ENCODE results near the gene KIAA0930.

The KIAA0930 gene

GRCh38 chr22:45240104-45240809 lies 437 bp downstream of the KIAA0930 start (continued):
- TF ChIP-seq, protein P1, sequence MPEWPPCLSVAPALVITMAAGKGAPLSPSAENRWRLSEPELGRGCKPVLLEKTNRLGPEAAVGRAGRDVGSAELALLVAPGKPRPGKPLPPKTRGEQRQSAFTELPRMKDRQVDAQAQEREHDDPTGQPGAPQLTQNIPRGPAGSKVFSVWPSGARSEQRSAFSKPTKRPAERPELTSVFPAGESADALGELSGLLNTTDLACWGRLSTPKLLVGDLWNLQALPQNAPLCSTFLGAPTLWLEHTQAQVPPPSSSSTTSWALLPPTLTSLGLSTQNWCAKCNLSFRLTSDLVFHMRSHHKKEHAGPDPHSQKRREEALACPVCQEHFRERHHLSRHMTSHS (tag by site-specific recombination; IDR thresholded peaks at IDR 0.05): no peak
- TF ChIP-seq ZFHX2 (tag by site-specific recombination; conservative IDR thresholded peaks at IDR 0.05): peak; percentile 52
- no peak for TF ChIP-seq GFI1B (tag by site-specific recombination; IDR thresholded peaks at IDR 0.05)
- peak; percentile 56 for TF ChIP-seq ZBTB10 (tag by site-specific recombination; IDR thresholded peaks at IDR 0.05)
- TF ChIP-seq ZFP69B (tag by site-specific recombination; IDR thresholded peaks at IDR 0.05): no peak
- no peak for TF ChIP-seq ZNF155 (tag by site-specific recombination; IDR thresholded peaks at IDR 0.05)
- TF ChIP-seq ZIC2 (tag by site-specific recombination; IDR thresholded peaks at IDR 0.05): peak; percentile 44
- TF ChIP-seq ZBTB20 (tag by site-specific recombination; IDR thresholded peaks at IDR 0.05): peak; percentile 89
- TF ChIP-seq ZEB2 (tag by site-specific recombination; IDR thresholded peaks at IDR 0.05): 0 out of 2 replicates have a peak, but pooled peaks have one; percentile 20
- no peak for TF ChIP-seq ZNF169 (tag by site-specific recombination; IDR thresholded peaks at IDR 0.05)
- TF ChIP-seq, protein P2, sequence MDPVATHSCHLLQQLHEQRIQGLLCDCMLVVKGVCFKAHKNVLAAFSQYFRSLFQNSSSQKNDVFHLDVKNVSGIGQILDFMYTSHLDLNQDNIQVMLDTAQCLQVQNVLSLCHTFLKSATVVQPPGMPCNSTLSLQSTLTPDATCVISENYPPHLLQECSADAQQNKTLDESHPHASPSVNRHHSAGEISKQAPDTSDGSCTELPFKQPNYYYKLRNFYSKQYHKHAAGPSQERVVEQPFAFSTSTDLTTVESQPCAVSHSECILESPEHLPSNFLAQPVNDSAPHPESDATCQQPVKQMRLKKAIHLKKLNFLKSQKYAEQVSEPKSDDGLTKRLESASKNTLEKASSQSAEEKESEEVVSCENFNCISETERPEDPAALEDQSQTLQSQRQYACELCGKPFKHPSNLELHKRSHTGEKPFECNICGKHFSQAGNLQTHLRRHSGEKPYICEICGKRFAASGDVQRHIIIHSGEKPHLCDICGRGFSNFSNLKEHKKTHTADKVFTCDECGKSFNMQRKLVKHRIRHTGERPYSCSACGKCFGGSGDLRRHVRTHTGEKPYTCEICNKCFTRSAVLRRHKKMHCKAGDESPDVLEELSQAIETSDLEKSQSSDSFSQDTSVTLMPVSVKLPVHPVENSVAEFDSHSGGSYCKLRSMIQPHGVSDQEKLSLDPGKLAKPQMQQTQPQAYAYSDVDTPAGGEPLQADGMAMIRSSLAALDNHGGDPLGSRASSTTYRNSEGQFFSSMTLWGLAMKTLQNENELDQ (tag by site-specific recombination; IDR thresholded peaks at IDR 0.05; ENCODE audit: low read depth): no peak
- TF ChIP-seq ZNF394 (tag by site-specific recombination; IDR thresholded peaks at IDR 0.05; ENCODE audit: borderline replicate concordance): no peak
- TF ChIP-seq, protein P3, sequence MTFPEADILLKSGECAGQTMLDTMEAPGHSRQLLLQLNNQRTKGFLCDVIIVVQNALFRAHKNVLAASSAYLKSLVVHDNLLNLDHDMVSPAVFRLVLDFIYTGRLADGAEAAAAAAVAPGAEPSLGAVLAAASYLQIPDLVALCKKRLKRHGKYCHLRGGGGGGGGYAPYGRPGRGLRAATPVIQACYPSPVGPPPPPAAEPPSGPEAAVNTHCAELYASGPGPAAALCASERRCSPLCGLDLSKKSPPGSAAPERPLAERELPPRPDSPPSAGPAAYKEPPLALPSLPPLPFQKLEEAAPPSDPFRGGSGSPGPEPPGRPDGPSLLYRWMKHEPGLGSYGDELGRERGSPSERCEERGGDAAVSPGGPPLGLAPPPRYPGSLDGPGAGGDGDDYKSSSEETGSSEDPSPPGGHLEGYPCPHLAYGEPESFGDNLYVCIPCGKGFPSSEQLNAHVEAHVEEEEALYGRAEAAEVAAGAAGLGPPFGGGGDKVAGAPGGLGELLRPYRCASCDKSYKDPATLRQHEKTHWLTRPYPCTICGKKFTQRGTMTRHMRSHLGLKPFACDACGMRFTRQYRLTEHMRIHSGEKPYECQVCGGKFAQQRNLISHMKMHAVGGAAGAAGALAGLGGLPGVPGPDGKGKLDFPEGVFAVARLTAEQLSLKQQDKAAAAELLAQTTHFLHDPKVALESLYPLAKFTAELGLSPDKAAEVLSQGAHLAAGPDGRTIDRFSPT (tag by site-specific recombination; IDR thresholded peaks at IDR 0.05): 0 out of 2 replicates have a peak, but pooled peaks have one; percentile 26
- TF ChIP-seq ZNF785 (tag by site-specific recombination; IDR thresholded peaks at IDR 0.05): peak; percentile 76; the same call in 1 of the 2 replicates
- peak; percentile 31; the same call in 1 of the 2 replicates for TF ChIP-seq PATZ1 (tag by site-specific recombination; IDR thresholded peaks at IDR 0.05)
- TF ChIP-seq ZNF354C (tag by site-specific recombination; IDR thresholded peaks at IDR 0.05; ENCODE audit: borderline replicate concordance, low read depth): no peak
- TF ChIP-seq ZSCAN16 (tag by site-specific recombination; IDR thresholded peaks at IDR 0.05): no peak
- TF ChIP-seq KLF9 (tag by site-specific recombination; IDR thresholded peaks at IDR 0.05; ENCODE audit: low read depth): 0 out of 2 replicates have a peak, but pooled peaks have one; percentile 28
- TF ChIP-seq KLF16 (tag by site-specific recombination; IDR thresholded peaks at IDR 0.05): peak; percentile 21; the same call in 1 of the 2 replicates
- TF ChIP-seq, protein P4, sequence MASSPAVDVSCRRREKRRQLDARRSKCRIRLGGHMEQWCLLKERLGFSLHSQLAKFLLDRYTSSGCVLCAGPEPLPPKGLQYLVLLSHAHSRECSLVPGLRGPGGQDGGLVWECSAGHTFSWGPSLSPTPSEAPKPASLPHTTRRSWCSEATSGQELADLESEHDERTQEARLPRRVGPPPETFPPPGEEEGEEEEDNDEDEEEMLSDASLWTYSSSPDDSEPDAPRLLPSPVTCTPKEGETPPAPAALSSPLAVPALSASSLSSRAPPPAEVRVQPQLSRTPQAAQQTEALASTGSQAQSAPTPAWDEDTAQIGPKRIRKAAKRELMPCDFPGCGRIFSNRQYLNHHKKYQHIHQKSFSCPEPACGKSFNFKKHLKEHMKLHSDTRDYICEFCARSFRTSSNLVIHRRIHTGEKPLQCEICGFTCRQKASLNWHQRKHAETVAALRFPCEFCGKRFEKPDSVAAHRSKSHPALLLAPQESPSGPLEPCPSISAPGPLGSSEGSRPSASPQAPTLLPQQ (tag by site-specific recombination; IDR thresholded peaks at IDR 0.05): 0 out of 2 replicates have a peak, but pooled peaks have one; percentile 34
- peak; percentile 66 for TF ChIP-seq ZBTB8A (tag by site-specific recombination; IDR thresholded peaks at IDR 0.05)
- peak; percentile 10; the same call in 1 of the 2 replicates for TF ChIP-seq KLF1 (tag by site-specific recombination; IDR thresholded peaks at IDR 0.05)
- TF ChIP-seq ZNF561 (tag by site-specific recombination; IDR thresholded peaks at IDR 0.05; ENCODE audit: borderline replicate concordance): no peak
- TF ChIP-seq, protein P5, sequence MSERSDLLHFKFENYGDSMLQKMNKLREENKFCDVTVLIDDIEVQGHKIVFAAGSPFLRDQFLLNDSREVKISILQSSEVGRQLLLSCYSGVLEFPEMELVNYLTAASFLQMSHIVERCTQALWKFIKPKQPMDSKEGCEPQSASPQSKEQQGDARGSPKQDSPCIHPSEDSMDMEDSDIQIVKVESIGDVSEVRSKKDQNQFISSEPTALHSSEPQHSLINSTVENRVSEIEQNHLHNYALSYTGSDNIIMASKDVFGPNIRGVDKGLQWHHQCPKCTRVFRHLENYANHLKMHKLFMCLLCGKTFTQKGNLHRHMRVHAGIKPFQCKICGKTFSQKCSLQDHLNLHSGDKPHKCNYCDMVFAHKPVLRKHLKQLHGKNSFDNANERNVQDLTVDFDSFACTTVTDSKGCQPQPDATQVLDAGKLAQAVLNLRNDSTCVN (tag by site-specific recombination; optimal IDR thresholded peaks at IDR 0.05): peak; percentile 83
- TF ChIP-seq ZNF585B (tag by site-specific recombination; IDR thresholded peaks at IDR 0.05): no peak
- no peak for TF ChIP-seq ZNF629 (tag by site-specific recombination; IDR thresholded peaks at IDR 0.05)
